WTC11 (cell line): ENCODE results near the gene DBI.

Experiments
- CREB1 ChIP-seq: sonication (generic); formaldehyde crosslinking; IDR thresholded peaks from 2 replicates; pipeline ENCODE4 v1.8.0; 2023; ENCODE audit warnings: mild to moderate bottlenecking, missing genetic modification reagents
- GABPB1 ChIP-seq: sonication (generic); formaldehyde crosslinking; IDR thresholded peaks from 2 replicates; pipeline ENCODE4 v1.8.1; 2023; ENCODE audit warnings: mild to moderate bottlenecking, missing genetic modification reagents
- JUN ChIP-seq: sonication (generic); formaldehyde crosslinking; IDR thresholded peaks from 2 replicates; pipeline ENCODE4 v1.8.0; 2023; ENCODE audit warnings: mild to moderate bottlenecking, missing genetic modification reagents
- TEAD4 ChIP-seq: sonication (generic); formaldehyde crosslinking; IDR thresholded peaks from 2 replicates; pipeline ENCODE4 v1.8.0; 2022; ENCODE audit warnings: mild to moderate bottlenecking, missing genetic modification reagents
- ZNF138 ChIP-seq: sonication (generic); formaldehyde crosslinking; conservative IDR thresholded peaks from 2 replicates; pipeline ENCODE4 v1.8.1; 2022; ENCODE audit warnings: mild to moderate bottlenecking, moderate library complexity, missing genetic modification reagents
- TF ChIP-seq, protein P1 (sequence below): fragments of 200-600 bp; IDR thresholded peaks from 2 replicates; pipeline ENCODE4 v1.8.0; 2022; ENCODE audit warnings: antibody characterized with exemption

DNA sequence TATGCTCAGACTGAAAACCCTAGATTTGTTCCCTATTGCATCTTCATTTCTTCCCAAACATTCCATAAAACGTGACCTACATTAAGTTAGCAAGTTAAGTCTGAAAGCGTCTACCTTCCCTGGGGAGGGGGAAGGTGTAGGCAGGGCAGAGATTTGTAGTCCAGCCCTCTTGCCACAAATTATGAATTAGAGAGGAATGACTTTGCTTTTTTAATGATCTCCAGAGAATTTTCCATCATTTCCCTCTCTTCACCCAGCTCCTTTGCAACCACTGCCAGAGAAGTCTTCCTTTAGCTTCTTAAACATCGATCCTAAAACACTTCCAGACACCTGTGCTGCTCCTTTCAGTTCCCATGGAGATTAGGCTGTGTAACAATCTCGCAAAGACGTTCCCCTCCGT lies 1.3 kb upstream of the DBI start:
- TF ChIP-seq TEAD4 (CRISPR knock-in tag) (no peak), GABPB1 (CRISPR knock-in tag) (no peak), CREB1 (no peak), JUN (no peak), ZNF138 (CRISPR knock-in tag) (no peak)
- TF ChIP-seq, protein P1, sequence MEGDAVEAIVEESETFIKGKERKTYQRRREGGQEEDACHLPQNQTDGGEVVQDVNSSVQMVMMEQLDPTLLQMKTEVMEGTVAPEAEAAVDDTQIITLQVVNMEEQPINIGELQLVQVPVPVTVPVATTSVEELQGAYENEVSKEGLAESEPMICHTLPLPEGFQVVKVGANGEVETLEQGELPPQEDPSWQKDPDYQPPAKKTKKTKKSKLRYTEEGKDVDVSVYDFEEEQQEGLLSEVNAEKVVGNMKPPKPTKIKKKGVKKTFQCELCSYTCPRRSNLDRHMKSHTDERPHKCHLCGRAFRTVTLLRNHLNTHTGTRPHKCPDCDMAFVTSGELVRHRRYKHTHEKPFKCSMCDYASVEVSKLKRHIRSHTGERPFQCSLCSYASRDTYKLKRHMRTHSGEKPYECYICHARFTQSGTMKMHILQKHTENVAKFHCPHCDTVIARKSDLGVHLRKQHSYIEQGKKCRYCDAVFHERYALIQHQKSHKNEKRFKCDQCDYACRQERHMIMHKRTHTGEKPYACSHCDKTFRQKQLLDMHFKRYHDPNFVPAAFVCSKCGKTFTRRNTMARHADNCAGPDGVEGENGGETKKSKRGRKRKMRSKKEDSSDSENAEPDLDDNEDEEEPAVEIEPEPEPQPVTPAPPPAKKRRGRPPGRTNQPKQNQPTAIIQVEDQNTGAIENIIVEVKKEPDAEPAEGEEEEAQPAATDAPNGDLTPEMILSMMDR = no peak
